Panc1 (cell line): ENCODE results near the gene PHF13.

Experiments used
- POLR2AphosphoS5 ChIP-seq: IDR thresholded peaks from 2 replicates; pipeline ENCODE4 v1.6.1; 2012; ENCODE audit warnings: mild to moderate bottlenecking, low read depth, low read length, moderate library complexity
- SIN3A ChIP-seq: IDR thresholded peaks from 2 replicates; pipeline ENCODE4 v1.6.1; 2012; ENCODE audit warnings: low read depth, mild to moderate bottlenecking, low read length, moderate library complexity, borderline replicate concordance; ENCODE audit not compliant: insufficient read depth
- TCF7L2 ChIP-seq: IDR thresholded peaks from 2 replicates; pipeline ENCODE4 v1.6.1; 2011; ENCODE audit warnings: mild to moderate bottlenecking, low read depth, low read length, inconsistent platforms
- TF ChIP-seq, protein P1 (sequence below): fragments of 450-650 bp; IDR thresholded peaks from 2 replicates; pipeline ENCODE4 v1.5.1; 2017; ENCODE audit warnings: mild to moderate bottlenecking
- TF ChIP-seq, protein P2 (sequence below), 2 experiments: IDR thresholded peaks; 2 replicates each; pipeline ENCODE4 v1.6.1; 2011 to 2012; ENCODE audit warnings: low read depth in 2 of 2, control low read depth in 1 of 2, low read length in 1 of 2, mild to moderate bottlenecking in 1 of 2, moderate library complexity in 1 of 2; ENCODE audit not compliant: insufficient read depth in 1 of 2

DNA sequence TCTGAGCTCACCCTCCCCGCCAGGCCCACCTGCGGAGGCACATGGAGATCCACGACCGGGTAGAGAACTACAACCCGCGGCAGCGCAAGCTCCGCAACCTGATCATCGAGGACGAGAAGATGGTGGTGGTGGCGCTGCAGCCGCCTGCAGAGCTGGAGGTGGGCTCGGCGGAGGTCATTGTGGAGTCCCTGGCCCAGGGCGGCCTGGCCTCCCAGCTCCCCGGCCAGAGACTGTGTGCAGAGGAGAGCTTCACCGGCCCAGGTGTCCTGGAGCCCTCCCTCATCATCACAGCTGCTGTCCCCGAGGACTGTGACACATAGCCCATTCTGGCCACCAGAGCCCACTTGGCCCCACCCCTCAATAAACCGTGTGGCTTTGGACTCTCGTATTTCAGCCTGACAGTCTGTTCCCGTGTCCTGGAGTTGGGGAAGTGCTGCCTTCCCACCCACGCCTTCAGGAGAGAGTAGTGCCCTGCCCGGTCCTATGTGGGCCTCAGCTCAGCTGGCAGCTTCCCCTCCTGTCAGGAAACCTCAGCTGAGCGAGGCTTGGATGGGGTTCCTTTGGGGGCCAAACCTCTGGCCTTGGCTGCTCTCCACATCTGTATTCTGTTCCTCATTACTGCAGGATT lies 24.5 kb upstream of the PHF13 start:
- TF ChIP-seq, protein P1, sequence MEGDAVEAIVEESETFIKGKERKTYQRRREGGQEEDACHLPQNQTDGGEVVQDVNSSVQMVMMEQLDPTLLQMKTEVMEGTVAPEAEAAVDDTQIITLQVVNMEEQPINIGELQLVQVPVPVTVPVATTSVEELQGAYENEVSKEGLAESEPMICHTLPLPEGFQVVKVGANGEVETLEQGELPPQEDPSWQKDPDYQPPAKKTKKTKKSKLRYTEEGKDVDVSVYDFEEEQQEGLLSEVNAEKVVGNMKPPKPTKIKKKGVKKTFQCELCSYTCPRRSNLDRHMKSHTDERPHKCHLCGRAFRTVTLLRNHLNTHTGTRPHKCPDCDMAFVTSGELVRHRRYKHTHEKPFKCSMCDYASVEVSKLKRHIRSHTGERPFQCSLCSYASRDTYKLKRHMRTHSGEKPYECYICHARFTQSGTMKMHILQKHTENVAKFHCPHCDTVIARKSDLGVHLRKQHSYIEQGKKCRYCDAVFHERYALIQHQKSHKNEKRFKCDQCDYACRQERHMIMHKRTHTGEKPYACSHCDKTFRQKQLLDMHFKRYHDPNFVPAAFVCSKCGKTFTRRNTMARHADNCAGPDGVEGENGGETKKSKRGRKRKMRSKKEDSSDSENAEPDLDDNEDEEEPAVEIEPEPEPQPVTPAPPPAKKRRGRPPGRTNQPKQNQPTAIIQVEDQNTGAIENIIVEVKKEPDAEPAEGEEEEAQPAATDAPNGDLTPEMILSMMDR: no peak
- TF ChIP-seq POLR2AphosphoS5 (no peak; the same call in 1 of the 2 replicates), SIN3A (no peak), TCF7L2 (no peak)
- TF ChIP-seq, protein P2, sequence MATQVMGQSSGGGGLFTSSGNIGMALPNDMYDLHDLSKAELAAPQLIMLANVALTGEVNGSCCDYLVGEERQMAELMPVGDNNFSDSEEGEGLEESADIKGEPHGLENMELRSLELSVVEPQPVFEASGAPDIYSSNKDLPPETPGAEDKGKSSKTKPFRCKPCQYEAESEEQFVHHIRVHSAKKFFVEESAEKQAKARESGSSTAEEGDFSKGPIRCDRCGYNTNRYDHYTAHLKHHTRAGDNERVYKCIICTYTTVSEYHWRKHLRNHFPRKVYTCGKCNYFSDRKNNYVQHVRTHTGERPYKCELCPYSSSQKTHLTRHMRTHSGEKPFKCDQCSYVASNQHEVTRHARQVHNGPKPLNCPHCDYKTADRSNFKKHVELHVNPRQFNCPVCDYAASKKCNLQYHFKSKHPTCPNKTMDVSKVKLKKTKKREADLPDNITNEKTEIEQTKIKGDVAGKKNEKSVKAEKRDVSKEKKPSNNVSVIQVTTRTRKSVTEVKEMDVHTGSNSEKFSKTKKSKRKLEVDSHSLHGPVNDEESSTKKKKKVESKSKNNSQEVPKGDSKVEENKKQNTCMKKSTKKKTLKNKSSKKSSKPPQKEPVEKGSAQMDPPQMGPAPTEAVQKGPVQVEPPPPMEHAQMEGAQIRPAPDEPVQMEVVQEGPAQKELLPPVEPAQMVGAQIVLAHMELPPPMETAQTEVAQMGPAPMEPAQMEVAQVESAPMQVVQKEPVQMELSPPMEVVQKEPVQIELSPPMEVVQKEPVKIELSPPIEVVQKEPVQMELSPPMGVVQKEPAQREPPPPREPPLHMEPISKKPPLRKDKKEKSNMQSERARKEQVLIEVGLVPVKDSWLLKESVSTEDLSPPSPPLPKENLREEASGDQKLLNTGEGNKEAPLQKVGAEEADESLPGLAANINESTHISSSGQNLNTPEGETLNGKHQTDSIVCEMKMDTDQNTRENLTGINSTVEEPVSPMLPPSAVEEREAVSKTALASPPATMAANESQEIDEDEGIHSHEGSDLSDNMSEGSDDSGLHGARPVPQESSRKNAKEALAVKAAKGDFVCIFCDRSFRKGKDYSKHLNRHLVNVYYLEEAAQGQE (IDR thresholded peaks at IDR 0.05; ENCODE audit: insufficient read depth in 1 of 2, low read depth in 2 of 2, low read length in 1 of 2): no peak
